OCI-LY3 (cell line): ENCODE data around the gene TMEM151A.

ENCODE experiments used
- EZH2phosphoT487 ChIP-seq: fragments of 200-600 bp; shearing (Covaris generic); IDR thresholded peaks from 2 replicates; pipeline ENCODE4 v1.6.1; 2018; ENCODE audit warnings: antibody characterized with exemption, mixed run types, low read depth
- TF ChIP-seq, protein P1 (sequence below): fragments of 200-600, 300-600 bp; sonication (generic); IDR thresholded peaks from 2 replicates; pipeline ENCODE4 v1.5.1; 2014; ENCODE audit warnings: antibody characterized with exemption, low read length, low read depth

DNA sequence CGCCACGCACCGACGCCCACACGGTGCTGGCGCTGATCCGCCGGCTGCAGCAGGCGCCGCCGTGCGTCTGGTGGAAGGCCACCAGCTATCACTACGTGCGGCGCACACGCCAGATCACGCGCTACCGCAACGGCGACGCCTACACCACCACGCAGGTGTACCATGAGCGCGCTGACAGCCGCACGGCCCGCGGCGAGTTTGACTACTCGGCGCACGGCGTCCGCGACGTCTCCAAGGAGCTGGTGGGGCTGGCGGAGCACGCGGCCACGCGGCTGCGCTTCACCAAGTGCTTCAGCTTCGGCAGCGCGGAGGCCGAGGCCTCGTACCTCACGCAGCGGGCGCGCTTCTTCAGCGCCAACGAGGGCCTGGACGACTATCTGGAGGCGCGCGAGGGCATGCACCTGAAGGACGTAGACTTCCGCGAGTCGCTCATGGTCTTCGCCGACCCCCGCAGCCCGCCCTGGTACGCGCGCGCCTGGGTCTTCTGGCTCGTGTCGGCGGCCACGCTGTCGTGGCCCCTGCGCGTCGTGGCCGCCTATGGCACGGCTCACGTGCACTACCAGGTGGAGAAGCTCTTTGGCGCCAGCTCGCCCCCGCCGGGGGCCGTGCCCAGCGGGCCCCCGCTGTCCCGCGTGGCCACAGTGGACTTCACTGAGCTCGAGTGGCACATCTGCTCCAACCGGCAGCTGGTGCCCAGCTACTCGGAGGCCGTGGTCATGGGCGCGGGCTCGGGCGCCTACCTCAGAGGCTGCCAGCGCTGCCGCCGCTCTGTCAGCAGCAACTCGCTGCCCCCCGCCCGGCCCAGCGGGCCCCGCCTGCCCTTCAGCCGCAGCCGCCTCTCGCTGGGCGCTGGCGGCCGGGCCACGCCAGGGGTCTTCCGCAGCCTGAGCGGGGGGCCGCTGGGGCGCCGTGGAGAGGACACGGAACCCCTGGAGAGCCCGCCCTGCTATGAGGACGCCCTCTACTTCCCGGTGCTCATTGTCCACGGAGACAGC is 3.2 kb downstream of the TMEM151A start:
- TF ChIP-seq, protein P1, sequence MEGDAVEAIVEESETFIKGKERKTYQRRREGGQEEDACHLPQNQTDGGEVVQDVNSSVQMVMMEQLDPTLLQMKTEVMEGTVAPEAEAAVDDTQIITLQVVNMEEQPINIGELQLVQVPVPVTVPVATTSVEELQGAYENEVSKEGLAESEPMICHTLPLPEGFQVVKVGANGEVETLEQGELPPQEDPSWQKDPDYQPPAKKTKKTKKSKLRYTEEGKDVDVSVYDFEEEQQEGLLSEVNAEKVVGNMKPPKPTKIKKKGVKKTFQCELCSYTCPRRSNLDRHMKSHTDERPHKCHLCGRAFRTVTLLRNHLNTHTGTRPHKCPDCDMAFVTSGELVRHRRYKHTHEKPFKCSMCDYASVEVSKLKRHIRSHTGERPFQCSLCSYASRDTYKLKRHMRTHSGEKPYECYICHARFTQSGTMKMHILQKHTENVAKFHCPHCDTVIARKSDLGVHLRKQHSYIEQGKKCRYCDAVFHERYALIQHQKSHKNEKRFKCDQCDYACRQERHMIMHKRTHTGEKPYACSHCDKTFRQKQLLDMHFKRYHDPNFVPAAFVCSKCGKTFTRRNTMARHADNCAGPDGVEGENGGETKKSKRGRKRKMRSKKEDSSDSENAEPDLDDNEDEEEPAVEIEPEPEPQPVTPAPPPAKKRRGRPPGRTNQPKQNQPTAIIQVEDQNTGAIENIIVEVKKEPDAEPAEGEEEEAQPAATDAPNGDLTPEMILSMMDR: no peak
- TF ChIP-seq EZH2phosphoT487: no peak
